KOPT-K1 (cell line): ENCODE results near the gene PRKAB2.
"Not testable (repeated sequence)": the region's sequence is repeated elsewhere in the genome, so short reads cannot be mapped to it uniquely, and the experiment has no call there.

ENCODE experiments used
- H3K27ac ChIP-seq: fragments of 200-600 bp; sonication (generic); 2 replicates; pipeline ENCODE4 v1.5.1; 2016; ENCODE audit warnings: antibody characterized with exemption, mild to moderate bottlenecking, low read depth, low read length; ENCODE audit not compliant: poor library complexity, severe bottlenecking
- H3K36me3 ChIP-seq: fragments of 200-600 bp; sonication (generic); 2 replicates; pipeline ENCODE4 v1.5.1; 2017; ENCODE audit warnings: antibody characterized with exemption, mild to moderate bottlenecking, low read length, moderate library complexity; ENCODE audit not compliant: insufficient read depth
- H3K9me3 ChIP-seq: fragments of 200-600 bp; sonication (generic); 2 replicates; pipeline ENCODE4 v1.5.1; 2017; ENCODE audit warnings: antibody characterized with exemption, low read length, mild to moderate bottlenecking; ENCODE audit not compliant: insufficient read depth, poor library complexity, severe bottlenecking

The PRKAB2 gene

DNA sequence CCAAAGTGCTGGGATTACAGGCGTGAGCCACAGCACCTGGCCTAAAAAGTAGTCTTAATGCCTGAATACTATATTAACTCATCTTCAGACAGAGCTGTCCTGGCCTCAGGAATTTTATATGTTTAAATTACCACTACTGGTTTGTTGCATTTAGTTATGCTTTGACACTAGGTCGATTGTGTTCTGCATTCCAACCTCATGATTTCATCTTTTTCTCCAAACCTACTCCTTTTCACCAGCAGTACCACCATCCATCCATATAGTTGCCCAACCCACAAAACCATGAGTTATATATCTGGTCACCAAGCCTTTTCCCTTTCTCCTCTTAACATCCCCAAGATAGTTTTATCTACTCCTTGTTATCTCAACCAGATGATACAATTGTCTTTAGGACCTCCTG, 30.3 kb upstream of the PRKAB2 start:
- H3K9me3 ChIP-seq: no peaks in the 10 kb centered on the region
- no peak overlapping the region for H3K27ac ChIP-seq
- no peaks in the 10 kb centered on the region for H3K36me3 ChIP-seq

DNA sequence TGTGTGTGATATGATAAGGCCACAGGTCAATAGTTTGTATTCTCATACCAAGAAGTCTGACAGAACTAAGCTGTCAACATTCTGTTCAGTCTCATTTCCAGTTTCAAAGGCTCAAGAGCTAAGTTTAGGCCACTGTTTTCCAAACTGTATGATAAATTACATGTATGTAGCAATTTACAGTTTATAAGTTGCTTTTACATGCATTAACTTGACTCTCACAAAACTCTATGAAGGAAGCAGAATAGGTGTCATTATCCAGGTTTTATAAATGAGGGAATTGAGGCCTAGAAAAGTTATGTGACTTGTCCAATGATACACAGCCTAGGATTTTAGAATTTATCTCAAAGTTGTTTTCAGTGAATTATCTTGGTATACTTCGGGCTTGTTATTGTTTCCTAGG, 29.5 kb upstream of the PRKAB2 start:
- H3K27ac ChIP-seq: no peak overlapping the region
- no peaks in the 10 kb centered on the region for H3K36me3 ChIP-seq

GRCh38 chr1:147201276-147201675, 29.0 kb upstream of the PRKAB2 start:
- H3K36me3 ChIP-seq: no peaks in the 10 kb centered on the region
- H3K27ac ChIP-seq: no peak overlapping the region
- no peaks in the 10 kb centered on the region for H3K9me3 ChIP-seq

More for the DNA sequence above, 29.5 kb upstream of the PRKAB2 start:
- H3K9me3 ChIP-seq: no peaks in the 10 kb centered on the region

DNA sequence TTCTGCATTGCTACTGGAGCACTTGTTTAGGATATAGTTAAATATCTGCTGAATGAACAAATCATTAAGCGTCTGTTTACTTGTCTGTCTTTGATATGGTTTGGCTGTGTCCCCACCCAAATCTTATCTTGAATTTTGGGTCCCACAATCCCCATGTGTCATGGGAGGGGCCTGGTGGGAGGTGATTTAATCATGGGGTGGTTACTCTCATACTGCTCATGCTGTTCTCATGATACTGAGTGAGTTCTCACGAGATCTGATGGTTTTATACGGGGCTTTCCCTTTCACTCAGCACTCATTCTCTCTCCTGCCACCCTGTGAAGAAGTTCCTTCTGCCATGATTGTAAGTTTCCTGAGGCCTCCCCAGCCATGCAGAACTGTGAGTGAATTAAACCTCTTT, 25.1 kb upstream of the PRKAB2 start:
- not testable (repeated sequence) for H3K9me3 ChIP-seq, H3K27ac ChIP-seq, H3K36me3 ChIP-seq

GRCh38 chr1:147189514-147189913, 17.2 kb upstream of the PRKAB2 start:
- H3K9me3 ChIP-seq: no peaks in the 10 kb centered on the region
- no peak overlapping the region for H3K27ac ChIP-seq

GRCh38 chr1:147185432-147185831, 13.2 kb upstream of the PRKAB2 start:
- H3K9me3 ChIP-seq: no peaks in the 10 kb centered on the region
- no peaks in the 10 kb centered on the region for H3K36me3 ChIP-seq
- H3K27ac ChIP-seq: no peak overlapping the region

More at GRCh38 chr1:147189514-147189913, 17.2 kb upstream of the PRKAB2 start:
- H3K36me3 ChIP-seq: no peaks in the 10 kb centered on the region

GRCh38 chr1:147177611-147178380, 5.5 kb upstream of the PRKAB2 start:
- Histone ChIP-seq H3K9me3 (no peaks in the 10 kb centered on the region), H3K27ac (no peak overlapping the region)

DNA sequence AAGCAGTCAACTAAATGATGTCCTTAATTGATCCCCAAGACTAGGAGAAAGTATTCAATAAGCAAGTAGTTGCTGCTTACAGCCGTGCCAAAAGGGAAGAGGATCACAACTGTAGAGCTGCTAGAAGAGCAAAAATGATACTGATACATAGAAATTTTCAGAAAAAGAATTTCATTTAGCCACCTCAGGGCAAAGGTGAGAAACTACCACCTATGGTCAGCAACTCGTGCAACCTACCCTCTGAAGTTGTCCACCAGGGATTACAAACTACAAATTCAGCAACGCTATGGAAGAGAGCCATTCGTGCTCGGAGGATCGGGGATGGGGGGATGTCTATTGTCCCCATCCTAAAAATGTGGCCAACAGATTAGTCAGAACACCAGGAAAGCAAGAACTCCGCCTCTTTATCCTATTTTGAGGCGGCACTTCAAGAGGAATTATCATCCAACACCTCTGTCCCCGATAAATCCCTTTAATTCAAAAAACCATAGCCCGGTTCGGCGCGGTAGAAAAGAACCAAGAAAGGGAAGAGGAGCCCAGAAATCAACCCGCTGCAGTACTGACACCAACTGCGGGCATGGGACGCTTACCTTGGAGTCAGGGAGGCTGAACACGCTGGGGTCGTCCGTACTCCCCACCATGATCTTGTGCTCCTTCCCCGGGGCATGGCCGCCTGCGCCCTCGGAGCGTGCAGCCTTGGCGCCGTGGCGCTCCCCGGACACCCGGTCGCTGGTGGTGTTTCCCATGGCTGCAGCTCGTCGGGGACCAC, 687 bp downstream of the PRKAB2 start:
- Histone ChIP-seq H3K36me3 (peaks cover 8% of the 10 kb centered on the region; the same call in 1 of the 2 replicates), H3K9me3 (no peaks in the 10 kb centered on the region), H3K27ac (peak overlapping the region; percentile 51)

More at GRCh38 chr1:147177611-147178380, 5.5 kb upstream of the PRKAB2 start:
- no peaks in the 10 kb centered on the region for H3K36me3 ChIP-seq

DNA sequence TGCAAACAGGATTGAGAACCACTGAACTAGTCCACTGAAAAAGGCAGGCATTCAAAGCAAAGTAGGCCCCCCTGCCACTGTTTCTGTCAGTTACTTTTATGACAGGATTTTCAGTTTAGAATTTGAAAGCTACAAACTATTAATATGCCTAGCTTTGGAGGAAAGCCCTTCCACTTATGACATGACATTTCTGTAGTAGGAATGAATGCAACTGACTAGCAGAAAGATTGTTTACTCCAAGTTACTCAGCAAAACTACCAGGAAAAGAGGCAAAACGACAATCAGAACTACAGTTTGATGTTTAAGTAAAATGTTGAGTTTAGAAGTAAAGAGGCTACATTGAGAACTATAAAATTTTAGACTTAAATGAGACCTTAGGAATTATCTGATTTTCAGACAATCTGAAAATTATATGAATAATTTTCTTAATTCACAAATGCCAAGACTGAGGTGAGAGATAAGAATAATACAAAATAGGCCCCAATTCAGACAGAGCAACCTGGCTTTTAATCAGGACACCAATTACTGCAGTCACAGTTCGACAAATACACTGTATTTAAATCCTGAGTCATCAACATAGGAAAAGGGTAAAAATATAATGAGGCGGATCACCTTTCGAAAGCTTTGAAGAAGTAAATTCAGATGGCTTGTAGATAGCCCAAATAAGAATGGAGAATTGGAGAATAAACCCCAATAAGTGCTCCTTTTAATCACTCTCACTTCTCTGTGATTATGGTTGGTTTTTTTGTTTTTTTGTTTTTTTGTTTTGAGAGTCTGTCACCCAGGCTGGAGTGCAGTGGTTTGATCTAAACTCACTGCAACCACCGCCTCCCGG, 2.2 kb downstream of the PRKAB2 start:
- peaks cover 19% of the 10 kb centered on the region; the same call in 1 of the 2 replicates for H3K36me3 ChIP-seq
- no peaks in the 10 kb centered on the region for H3K9me3 ChIP-seq
- H3K27ac ChIP-seq: no peak overlapping the region

- H3K9me3 ChIP-seq: no peaks in the 10 kb centered on the region
- peaks cover 22% of the 10 kb centered on the region; the same call in 1 of the 2 replicates for H3K36me3 ChIP-seq
- H3K27ac ChIP-seq: no peak overlapping the region
Measured at GRCh38 chr1:147169171-147169570, 3.1 kb downstream of the PRKAB2 start.

DNA sequence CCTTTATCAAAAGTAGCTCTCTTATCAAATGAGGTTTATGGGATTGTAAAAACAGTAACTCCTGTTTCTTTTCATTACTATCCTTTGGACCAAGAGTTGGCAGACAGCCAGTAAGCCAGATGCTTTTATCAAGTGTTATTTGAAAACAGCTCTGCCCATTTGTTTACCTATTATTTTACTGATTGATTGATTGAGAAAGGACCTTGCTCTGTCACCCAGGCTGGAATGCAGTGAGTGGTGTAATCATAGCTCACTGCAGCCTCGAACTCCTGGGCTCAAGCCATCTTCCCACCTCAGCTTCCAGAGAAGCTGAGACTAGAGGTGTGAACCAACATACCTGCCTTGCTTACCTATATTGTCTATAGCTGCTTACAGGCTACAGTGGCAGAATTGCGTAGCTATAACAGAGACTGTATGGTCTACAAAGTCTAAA, 3.6 kb downstream of the PRKAB2 start:
- H3K36me3 ChIP-seq: peaks cover 24% of the 10 kb centered on the region; the same call in 1 of the 2 replicates
- H3K9me3 ChIP-seq: no peaks in the 10 kb centered on the region
- H3K27ac ChIP-seq: no peak overlapping the region

DNA sequence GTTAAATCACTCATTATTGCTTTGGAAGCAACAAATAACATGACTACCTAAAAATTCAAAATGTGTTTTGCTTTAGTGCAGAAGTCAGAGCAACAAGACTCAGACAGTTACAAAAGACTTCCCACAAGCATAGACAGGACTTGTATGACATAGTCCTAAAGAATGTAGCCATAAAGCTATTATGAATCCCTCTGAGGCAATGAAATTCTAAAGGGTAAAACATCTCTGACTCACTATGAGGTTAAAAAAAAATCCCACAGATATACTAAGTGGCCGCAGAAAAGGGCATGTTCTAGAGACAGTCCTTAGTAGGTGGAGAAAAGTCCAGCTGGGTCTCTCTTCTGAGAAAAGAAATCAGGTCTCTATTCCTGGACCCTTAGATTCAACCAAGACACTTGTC, 4.9 kb downstream of the PRKAB2 start:
- Histone ChIP-seq H3K9me3 (no peaks in the 10 kb centered on the region), H3K36me3 (peaks cover 24% of the 10 kb centered on the region; the same call in 1 of the 2 replicates), H3K27ac (no peak overlapping the region)

- Histone ChIP-seq H3K9me3 (no peaks in the 10 kb centered on the region), H3K27ac (no peak overlapping the region), H3K36me3 (peaks cover 59% of the 10 kb centered on the region)
Measured at GRCh38 chr1:147163019-147163418, 9.3 kb downstream of the PRKAB2 start.

GRCh38 chr1:147162093-147162492, 10.2 kb downstream of the PRKAB2 start:
- Histone ChIP-seq H3K9me3 (no peaks in the 10 kb centered on the region), H3K36me3 (peaks cover 61% of the 10 kb centered on the region), H3K27ac (no peak overlapping the region)

DNA sequence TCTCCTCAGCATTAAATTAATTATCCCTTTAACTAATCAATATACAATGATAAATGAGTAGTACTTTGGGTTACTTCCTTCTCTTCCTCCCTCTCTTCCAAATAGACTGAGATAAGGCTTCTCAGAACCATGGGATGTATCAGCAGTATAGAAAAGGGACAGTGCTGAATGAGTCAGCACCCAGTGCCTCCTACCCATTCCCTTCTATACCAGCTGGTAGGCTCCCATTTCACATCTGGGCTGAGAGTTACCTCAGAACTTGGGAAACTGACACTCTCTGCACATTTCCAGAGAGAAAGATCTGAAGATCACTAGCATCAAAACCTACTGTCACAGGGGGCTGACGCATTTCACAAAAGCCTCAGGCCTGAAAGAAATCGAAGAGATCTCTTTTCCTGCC, 15.2 kb downstream of the PRKAB2 start:
- not testable (repeated sequence) for H3K27ac ChIP-seq, H3K9me3 ChIP-seq
- H3K36me3 ChIP-seq: peaks cover 41% of the 10 kb centered on the region
